Measurements from ENCODE around the gene CDPF1. TPM values are rescaled to one million over a fixed set of nuclear protein-coding genes. Genes with fewer than 3 reads are reported as not detected.

The CDPF1 gene
- total RNA-seq, 5 donors from 2014 or later (not counting 1 experiment from before 2014, with no cell fraction given), result 5.8 to 15.3 (median 11.5) TPM

DNA sequence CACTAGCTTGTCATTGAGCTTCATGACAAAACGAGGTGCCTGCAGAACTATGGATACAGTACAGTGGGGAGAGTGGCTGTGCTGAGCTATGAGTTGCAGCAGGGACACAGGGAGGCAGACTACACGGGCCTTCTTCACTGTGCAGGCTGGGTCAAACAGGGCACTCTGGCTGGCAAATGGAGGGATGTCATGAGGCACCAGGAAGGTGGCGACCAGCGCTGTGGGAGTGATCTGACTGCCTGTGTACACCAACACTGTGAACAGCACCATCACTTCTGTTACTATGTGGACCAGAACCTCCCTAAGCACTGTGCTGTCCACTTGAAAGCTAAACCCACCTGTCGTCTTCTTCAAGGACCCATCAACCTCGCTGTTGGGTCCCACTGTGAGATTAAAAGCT lies 9.9 kb upstream of the CDPF1 start:
- Histone ChIP-seq H3K27me3 (replicated peaks in 1 of 2; ENCODE audit: control insufficient read depth in 2 of 2, extremely low read depth in 1 of 2, insufficient read depth in 2 of 2, low read length in 1 of 2) (peaks cover 2 to 34% of the 10 kb centered on the region in 2 experiments), H3K4me3 (ENCODE audit: control insufficient read depth in 1 of 2, extremely low read depth in 1 of 2, low read length in 1 of 2) (no peak overlapping the region), H3K9me3 (peaks cover 4% of the 10 kb centered on the region), H3K36me3 (ENCODE audit: control insufficient read depth in 2 of 2, extremely low read depth in 1 of 2, insufficient read depth in 1 of 2, low read length in 1 of 2) (no peaks in the 10 kb centered on the region), H3K4me1 (ENCODE audit: control insufficient read depth in 1 of 2, extremely low read depth in 1 of 2, insufficient read depth in 2 of 2, low read length in 2 of 2) (peaks cover 0 to 9% of the 10 kb centered on the region in 2 experiments), H3K27ac (ENCODE audit: low read length) (no peak overlapping the region)
- H3K27ac Mint-ChIP-seq, result no peak overlapping the region
- H3K27me3 Mint-ChIP-seq, result peaks cover 52% of the 10 kb centered on the region in 2 donors
- no peak for DNase-seq
- H3K4me3 Mint-ChIP-seq, result no peak overlapping the region
- ChIA-PET POLR2A (no interaction called here), CTCF (no interaction called here)
- no peaks in the 10 kb centered on the region for H3K36me3 Mint-ChIP-seq
- ATAC-seq (replicated peaks in 1 of 4), result no peak
- 81% methylated on average over 6 of the region's 6 CpGs for WGBS (ENCODE audit: insufficient coverage)
- H3K9me3 Mint-ChIP-seq, result no peaks in the 10 kb centered on the region
- H3K4me1 Mint-ChIP-seq, result peaks cover 0 to 9% (median 3%) of the 10 kb centered on the region in 3 donors

DNA sequence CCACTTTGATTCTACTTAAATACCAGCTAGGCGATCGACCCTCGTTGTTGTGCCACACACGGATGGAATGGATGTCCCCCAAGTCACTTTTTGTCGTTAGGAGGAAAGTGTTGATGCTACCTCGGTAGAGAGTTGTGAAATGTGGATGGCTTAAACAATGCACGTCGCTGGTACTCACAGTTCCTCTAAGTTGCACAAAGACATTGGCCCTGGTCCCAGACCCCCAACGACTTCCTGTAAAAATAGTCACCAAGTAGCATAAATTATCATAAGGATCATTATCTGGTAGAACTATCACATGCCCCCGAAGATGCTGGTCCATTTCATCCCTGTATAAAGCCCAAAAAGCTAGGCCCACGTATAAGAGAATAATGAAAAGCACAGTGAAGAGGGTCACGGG lies 9.3 kb upstream of the CDPF1 start:
- POLR2A ChIA-PET, result no interaction called here
- ATAC-seq (replicated peaks in 1 of 4), result no peak
- Mint-ChIP-seq H3K4me1 (peaks cover 0 to 10% (median 3%) of the 10 kb centered on the region in 3 donors), H3K36me3 (no peaks in the 10 kb centered on the region), H3K27me3 (peaks cover 48 to 50% of the 10 kb centered on the region in 2 donors), H3K4me3 (no peak overlapping the region), H3K9me3 (no peaks in the 10 kb centered on the region), H3K27ac (no peak overlapping the region)
- H3K27me3 ChIP-seq (replicated peaks in 1 of 2; ENCODE audit: control insufficient read depth in 2 of 2, extremely low read depth in 1 of 2, insufficient read depth in 2 of 2, low read length in 1 of 2), result peaks cover 2 to 28% of the 10 kb centered on the region in 2 experiments
- H3K4me1 ChIP-seq (ENCODE audit: control insufficient read depth in 1 of 2, extremely low read depth in 1 of 2, insufficient read depth in 2 of 2, low read length in 2 of 2), result peaks cover 0 to 9% of the 10 kb centered on the region in 2 experiments
- no peak overlapping the region for H3K27ac ChIP-seq (ENCODE audit: low read length)
- CTCF ChIA-PET, result no interaction called here
- H3K4me3 ChIP-seq (ENCODE audit: control insufficient read depth in 1 of 2, extremely low read depth in 1 of 2, low read length in 1 of 2), result no peak overlapping the region
- H3K9me3 ChIP-seq, result peaks cover 4% of the 10 kb centered on the region
- no peak for DNase-seq
- 20% methylated on average over 1 of the region's 12 CpGs for WGBS (ENCODE audit: insufficient coverage)
- H3K36me3 ChIP-seq (ENCODE audit: control insufficient read depth in 2 of 2, extremely low read depth in 1 of 2, insufficient read depth in 1 of 2, low read length in 1 of 2), result no peaks in the 10 kb centered on the region

DNA sequence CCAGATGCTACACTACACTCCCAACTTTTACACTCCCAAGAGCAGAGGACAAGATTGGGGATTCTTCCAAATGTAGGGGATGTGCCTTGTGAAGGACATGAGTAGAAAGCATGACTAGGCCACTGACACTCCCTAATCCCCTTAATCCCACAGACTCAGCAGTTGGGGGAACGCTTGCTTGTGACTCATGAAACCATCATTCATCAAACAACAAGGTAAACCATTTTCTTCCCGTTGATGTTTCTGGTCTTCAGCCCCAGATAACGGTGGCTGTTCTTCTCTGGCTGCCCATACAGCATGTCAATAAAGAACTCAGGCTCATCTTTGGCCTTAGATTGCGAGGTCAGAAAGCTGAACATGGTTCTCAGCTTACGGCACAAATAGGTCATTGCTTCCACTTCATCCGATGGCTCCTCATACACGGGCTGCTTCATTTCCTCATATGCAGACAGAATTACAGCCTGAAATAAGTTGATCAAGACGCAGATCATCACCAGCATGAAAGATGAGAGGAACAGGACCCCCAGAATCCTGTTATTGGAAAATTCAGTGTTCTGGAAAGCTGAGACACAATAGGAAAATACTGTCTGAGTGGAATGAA lies 6.4 kb upstream of the CDPF1 start:
- no peak for DNase-seq
- H3K9me3 ChIP-seq, result peaks cover 4% of the 10 kb centered on the region
- no peak overlapping the region for H3K27ac ChIP-seq (ENCODE audit: low read length)
- peaks cover 5 to 12% (median 9%) of the 10 kb centered on the region in 3 donors for H3K4me1 Mint-ChIP-seq
- H3K4me3 Mint-ChIP-seq, result no peak overlapping the region
- no peak for ATAC-seq (replicated peaks in 1 of 4)
- ChIA-PET POLR2A (no interaction called here), CTCF (no interaction called here)
- 87% methylated on average over 7 of the region's 8 CpGs for WGBS (ENCODE audit: insufficient coverage)
- H3K36me3 Mint-ChIP-seq, result no peaks in the 10 kb centered on the region
- peaks cover 0 to 9% of the 10 kb centered on the region in 2 experiments for H3K27me3 ChIP-seq (replicated peaks in 1 of 2; ENCODE audit: control insufficient read depth in 2 of 2, extremely low read depth in 1 of 2, insufficient read depth in 2 of 2, low read length in 1 of 2)
- H3K4me1 ChIP-seq (ENCODE audit: control insufficient read depth in 1 of 2, extremely low read depth in 1 of 2, insufficient read depth in 2 of 2, low read length in 2 of 2), result no peaks in the 10 kb centered on the region
- no peaks in the 10 kb centered on the region for H3K36me3 ChIP-seq (ENCODE audit: control insufficient read depth in 2 of 2, extremely low read depth in 1 of 2, insufficient read depth in 1 of 2, low read length in 1 of 2)
- no peaks in the 10 kb centered on the region for H3K9me3 Mint-ChIP-seq
- H3K4me3 ChIP-seq (ENCODE audit: control insufficient read depth in 1 of 2, extremely low read depth in 1 of 2, low read length in 1 of 2), result no peak overlapping the region
- H3K27me3 Mint-ChIP-seq, result peaks cover 26 to 29% of the 10 kb centered on the region in 2 donors
- H3K27ac Mint-ChIP-seq, result no peak overlapping the region

DNA sequence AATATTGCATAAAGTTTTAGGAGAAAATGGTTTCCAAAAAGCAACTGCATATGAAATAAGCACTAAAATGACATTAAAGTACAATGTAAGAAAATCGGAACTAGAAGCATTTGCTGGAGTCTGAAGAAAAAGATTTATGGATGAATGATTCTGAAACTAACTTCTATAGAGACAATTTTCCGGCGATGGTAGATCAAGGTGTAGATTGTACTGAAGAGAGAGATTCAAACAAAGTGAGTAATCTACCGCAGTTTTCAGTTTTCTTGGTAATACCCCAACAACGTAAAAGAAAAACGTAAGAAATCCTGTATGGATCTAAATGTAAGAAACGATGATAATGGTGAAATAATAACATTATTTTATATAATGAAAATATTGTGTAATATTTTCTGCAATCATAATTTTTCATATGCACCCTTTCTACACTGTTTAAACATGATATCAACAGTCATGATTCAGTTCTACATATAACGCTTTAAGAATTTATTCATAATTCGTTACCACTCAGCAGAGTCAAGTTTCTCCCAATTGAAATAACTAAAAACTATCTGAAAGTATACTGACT lies 1.8 kb upstream of the CDPF1 start:
- ChIA-PET CTCF (interaction anchor here in 1 of 2 donors (0.6 kb wide), 1 partner anchor 45 kb away, joined by 3 read pairs; the partner anchor contains the start of gene GTSE1), POLR2A (no interaction called here)
- WGBS (ENCODE audit: insufficient coverage), result 80% methylated on average over 1 of the region's 9 CpGs
- Mint-ChIP-seq H3K27me3 (no peaks in the 10 kb centered on the region), H3K4me1 (peaks cover 25 to 27% (median 25%) of the 10 kb centered on the region in 3 donors), H3K27ac (peak overlapping the region; percentile 86 to 87), H3K36me3 (no peaks in the 10 kb centered on the region), H3K4me3 (peak overlapping the region; percentile 81 to 84 (median 83)), H3K9me3 (no peaks in the 10 kb centered on the region)
- peak in 1 of 35 experiments; percentile 13 for DNase-seq
- Histone ChIP-seq H3K9me3 (no peaks in the 10 kb centered on the region), H3K4me1 (ENCODE audit: control insufficient read depth in 1 of 2, extremely low read depth in 1 of 2, insufficient read depth in 2 of 2, low read length in 2 of 2) (peaks cover 2 to 26% of the 10 kb centered on the region in 2 experiments), H3K27ac (ENCODE audit: low read length) (no peak overlapping the region), H3K36me3 (ENCODE audit: control insufficient read depth in 2 of 2, extremely low read depth in 1 of 2, insufficient read depth in 1 of 2, low read length in 1 of 2) (peaks cover 0 to 3% of the 10 kb centered on the region in 2 donors), H3K4me3 (ENCODE audit: control insufficient read depth in 1 of 2, extremely low read depth in 1 of 2, low read length in 1 of 2) (no peak overlapping the region), H3K27me3 (replicated peaks in 1 of 2; ENCODE audit: control insufficient read depth in 2 of 2, extremely low read depth in 1 of 2, insufficient read depth in 2 of 2, low read length in 1 of 2) (no peaks in the 10 kb centered on the region)
- ATAC-seq (replicated peaks in 1 of 4), result no peak

DNA sequence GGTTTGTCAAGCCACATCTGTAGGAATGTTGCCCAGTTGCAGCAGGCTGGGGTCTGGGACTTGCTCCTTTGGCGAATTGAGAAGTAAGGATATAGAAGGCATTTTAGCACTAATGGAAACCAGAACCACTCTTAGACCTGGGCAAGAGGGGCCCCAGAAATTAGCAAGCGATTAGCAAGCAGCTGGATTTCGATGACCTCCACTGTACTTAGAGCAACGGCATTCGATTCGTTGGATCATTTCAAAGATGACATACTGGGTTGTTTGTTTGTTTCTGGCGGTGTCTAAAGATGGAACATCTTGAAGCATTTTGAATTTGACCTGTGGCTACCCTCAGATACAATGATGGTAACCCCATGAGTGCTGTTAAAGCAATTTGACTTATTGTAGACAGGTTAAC lies 1.2 kb upstream of the CDPF1 start:
- CTCF ChIA-PET, result no interaction called here
- DNase-seq (no peak), ATAC-seq (replicated peaks in 1 of 4) (no peak)
- Histone ChIP-seq H3K27ac (ENCODE audit: low read length) (no peak overlapping the region), H3K9me3 (no peaks in the 10 kb centered on the region), H3K36me3 (ENCODE audit: control insufficient read depth in 2 of 2, extremely low read depth in 1 of 2, insufficient read depth in 1 of 2, low read length in 1 of 2) (peaks cover 0 to 3% of the 10 kb centered on the region in 2 donors), H3K27me3 (replicated peaks in 1 of 2; ENCODE audit: control insufficient read depth in 2 of 2, extremely low read depth in 1 of 2, insufficient read depth in 2 of 2, low read length in 1 of 2) (no peaks in the 10 kb centered on the region), H3K4me3 (ENCODE audit: control insufficient read depth in 1 of 2, extremely low read depth in 1 of 2, low read length in 1 of 2) (peak overlapping the region; percentile 76 to 80), H3K4me1 (ENCODE audit: control insufficient read depth in 1 of 2, extremely low read depth in 1 of 2, insufficient read depth in 2 of 2, low read length in 2 of 2) (peaks cover 2 to 26% of the 10 kb centered on the region in 2 experiments)
- POLR2A ChIA-PET, result interaction anchor here in 1 of 2 donors (1.0 kb wide), 1 partner anchor 17 kb away, joined by 11 read pairs; the partner anchor contains the start of gene TTC38
- H3K4me1 Mint-ChIP-seq, result peaks cover 25 to 29% (median 28%) of the 10 kb centered on the region in 3 donors
- whole genome bisulfite sequencing (ENCODE audit: insufficient coverage), result 86% methylated on average over 6 of the region's 7 CpGs
- H3K36me3 Mint-ChIP-seq, result no peaks in the 10 kb centered on the region
- H3K4me3 Mint-ChIP-seq, result peak overlapping the region; percentile 81 to 84 (median 83)
- peak overlapping the region; percentile 86 to 87 for H3K27ac Mint-ChIP-seq
- H3K27me3 Mint-ChIP-seq, result no peaks in the 10 kb centered on the region
- no peaks in the 10 kb centered on the region for H3K9me3 Mint-ChIP-seq

DNA sequence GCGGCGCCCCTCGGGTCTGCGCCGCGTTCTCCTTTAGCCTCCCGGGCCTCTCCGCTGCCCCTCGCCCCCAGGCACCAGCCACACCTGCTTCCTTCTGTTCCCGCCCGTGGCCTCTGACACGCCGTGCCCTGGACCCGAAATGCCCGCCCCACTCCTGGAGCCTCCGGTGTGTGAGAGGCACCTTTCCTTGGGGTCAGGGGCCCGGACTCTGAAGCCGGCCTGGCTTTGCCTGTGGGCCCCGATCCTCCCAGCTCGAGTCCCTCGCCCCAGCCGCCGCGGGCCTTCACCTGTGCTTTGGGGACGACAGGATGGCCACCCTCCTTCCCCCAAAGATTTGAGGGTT lies 661 bp upstream of the CDPF1 start:
- H3K4me1 Mint-ChIP-seq, result peaks cover 25 to 34% (median 29%) of the 10 kb centered on the region in 3 donors
- Histone ChIP-seq H3K27me3 (replicated peaks in 1 of 2; ENCODE audit: control insufficient read depth in 2 of 2, extremely low read depth in 1 of 2, insufficient read depth in 2 of 2, low read length in 1 of 2) (no peaks in the 10 kb centered on the region), H3K36me3 (ENCODE audit: control insufficient read depth in 2 of 2, extremely low read depth in 1 of 2, insufficient read depth in 1 of 2, low read length in 1 of 2) (peaks cover 0 to 6% of the 10 kb centered on the region in 2 donors), H3K9me3 (no peaks in the 10 kb centered on the region), H3K27ac (ENCODE audit: low read length) (peak overlapping the region; percentile 52), H3K4me1 (ENCODE audit: control insufficient read depth in 1 of 2, extremely low read depth in 1 of 2, insufficient read depth in 2 of 2, low read length in 2 of 2) (peaks cover 2 to 26% of the 10 kb centered on the region in 2 experiments), H3K4me3 (ENCODE audit: control insufficient read depth in 1 of 2, extremely low read depth in 1 of 2, low read length in 1 of 2) (peak overlapping the region; percentile 76 to 80)
- no peaks in the 10 kb centered on the region for H3K9me3 Mint-ChIP-seq
- DNase-seq (peak in 2 of 35 experiments; percentile 14 to 16), ATAC-seq (replicated peaks in 1 of 4) (peak in 3 of 4 experiments; percentile 1 to 3 (median 2))
- 25% methylated on average over 25 of the region's 25 CpGs for WGBS (ENCODE audit: insufficient coverage)
- CTCF ChIA-PET, result interaction anchor here in 1 of 2 donors (1.0 kb wide), 1 partner anchor 17 kb away, joined by 3 read pairs; the partner anchor contains the start of gene TTC38
- H3K27me3 Mint-ChIP-seq, result no peaks in the 10 kb centered on the region
- POLR2A ChIA-PET, result interaction anchor here in 1 of 2 donors (1.0 kb wide), 1 partner anchor 18 kb away, joined by 11 read pairs; the partner anchor contains the start of gene TTC38
- H3K27ac Mint-ChIP-seq, result peak overlapping the region; percentile 86 to 87
- peak overlapping the region; percentile 81 to 84 (median 83) for H3K4me3 Mint-ChIP-seq
- no peaks in the 10 kb centered on the region for H3K36me3 Mint-ChIP-seq

Measured in T-cell (primary cell).